Measurements from ENCODE around the gene TMEM233.

GRCh38 chr12:119594772-119595445, 1.3 kb downstream of the TMEM233 start:
- no peak for TF ChIP-seq POLR2A (IDR thresholded peaks at IDR 0.05; ENCODE audit: low read depth, low read length)
- TF ChIP-seq POLR2AphosphoS5 (IDR thresholded peaks at IDR 0.05; ENCODE audit: low read depth, low read length), result no peak
- no peak for TF ChIP-seq PAX5 (IDR thresholded peaks at IDR 0.05; ENCODE audit: insufficient read depth, low read length, severe bottlenecking)
